HG02884 (cell line): ENCODE data around the gene ODF4.
"Not testable (repeated sequence)": the region's sequence is repeated elsewhere in the genome, so short reads cannot be mapped to it uniquely, and the experiment has no call there.

ENCODE experiments used
- ATAC-seq: cut with Tn5 transposase; IDR thresholded peaks from one replicate; pipeline ENCODE4 v1.9.1; 2021; ENCODE audit warnings: mild to moderate bottlenecking, moderate library complexity; ENCODE audit not compliant: unreplicated experiment

The ODF4 gene

GRCh38 chr17:8366231-8366630 lies 26.6 kb downstream of the ODF4 start:
- no peak for ATAC-seq

- ATAC-seq, result no peak
Measured at GRCh38 chr17:8368193-8368592, 28.6 kb downstream of the ODF4 start.

GRCh38 chr17:8369944-8370343 lies 30.3 kb downstream of the ODF4 start:
- no peak for ATAC-seq

GRCh38 chr17:8371786-8372185 lies 32.1 kb downstream of the ODF4 start:
- no peak for ATAC-seq

- no peak for ATAC-seq
Measured at GRCh38 chr17:8372422-8372821, 32.8 kb downstream of the ODF4 start.

GRCh38 chr17:8373856-8374255 lies 34.2 kb downstream of the ODF4 start:
- not testable (repeated sequence) for ATAC-seq

- no peak for ATAC-seq
Measured at GRCh38 chr17:8375738-8376259, 36.2 kb downstream of the ODF4 start.

GRCh38 chr17:8376271-8377067 lies 36.8 kb downstream of the ODF4 start, which contains the start of gene KRABD2:
Gene KRABD2, minus strand, starts transcription at chr17:8376704.
- ATAC-seq, result no peak

GRCh38 chr17:8377422-8377821 lies 37.8 kb downstream of the ODF4 start:
- no peak for ATAC-seq

- not testable (repeated sequence) for ATAC-seq
Measured at GRCh38 chr17:8378117-8378516, 38.5 kb downstream of the ODF4 start.

GRCh38 chr17:8380049-8380448 lies 40.4 kb downstream of the ODF4 start:
- ATAC-seq, result no peak

GRCh38 chr17:8382052-8382879 lies 42.6 kb downstream of the ODF4 start:
- no peak for ATAC-seq

GRCh38 chr17:8382880-8383142 lies 43.2 kb downstream of the ODF4 start:
- peak; percentile 6 for ATAC-seq

GRCh38 chr17:8383143-8383822 lies 43.6 kb downstream of the ODF4 start, which contains the start of gene RPL26:
Gene RPL26, minus strand, starts transcription at chr17:8383193. Its CDS starts 883 bp downstream, at chr17:8382310.
- peak; percentile 85 for ATAC-seq

GRCh38 chr17:8384801-8385378 lies 45.2 kb downstream of the ODF4 start:
- no peak for ATAC-seq

GRCh38 chr17:8386841-8387240 lies 47.2 kb downstream of the ODF4 start:
- no peak for ATAC-seq

GRCh38 chr17:8387914-8388651 lies 48.4 kb downstream of the ODF4 start:
- no peak for ATAC-seq

GRCh38 chr17:8391711-8392110 lies 52.1 kb downstream of the ODF4 start:
- ATAC-seq, result no peak

- no peak for ATAC-seq
Measured at GRCh38 chr17:8392274-8392673, 52.6 kb downstream of the ODF4 start.
